HG03139 (cell line): ENCODE measurements around the gene VSX2.

Experiments
- ATAC-seq: cut with Tn5 transposase; IDR thresholded peaks from one replicate; pipeline ENCODE4 v1.9.1; 2021; ENCODE audit not compliant: unreplicated experiment

The VSX2 gene

GRCh38 chr14:74238974-74239847 lies at the start of gene VSX2:
TSS of gene VSX2 (plus strand) at chr14:74239449. CDS start at chr14:74239562, 113 bp downstream.
- no peak for ATAC-seq

GRCh38 chr14:74190927-74191575 lies 48.2 kb upstream of the VSX2 start:
- ATAC-seq = no peak

- no peak for ATAC-seq
These were observed 44.6 kb upstream of the VSX2 start for GRCh38 chr14:74194506-74195274.

GRCh38 chr14:74195623-74196022 lies 43.6 kb upstream of the VSX2 start:
- no peak for ATAC-seq

GRCh38 chr14:74198441-74199234 lies 40.6 kb upstream of the VSX2 start:
- ATAC-seq = no peak

- ATAC-seq = no peak
These were observed 37.1 kb upstream of the VSX2 start for GRCh38 chr14:74202113-74202512.

- ATAC-seq = no peak
These were observed 35.6 kb upstream of the VSX2 start for GRCh38 chr14:74203639-74204038.

- ATAC-seq = no peak
These were observed 34.8 kb upstream of the VSX2 start for GRCh38 chr14:74204491-74204890.

GRCh38 chr14:74205882-74206281 lies 33.4 kb upstream of the VSX2 start:
- ATAC-seq = no peak

GRCh38 chr14:74207943-74208342 lies 31.3 kb upstream of the VSX2 start:
- no peak for ATAC-seq

- no peak for ATAC-seq
These were observed 30.6 kb upstream of the VSX2 start for GRCh38 chr14:74208642-74209041.

- ATAC-seq = no peak
These were observed 27.2 kb upstream of the VSX2 start for GRCh38 chr14:74211945-74212580.

- ATAC-seq = no peak
These were observed 25.1 kb upstream of the VSX2 start for GRCh38 chr14:74213907-74214803.

GRCh38 chr14:74216671-74217070 lies 22.6 kb upstream of the VSX2 start:
- no peak for ATAC-seq

- ATAC-seq = no peak
These were observed 21.4 kb upstream of the VSX2 start for GRCh38 chr14:74217672-74218448.

- ATAC-seq = no peak
These were observed 20.8 kb upstream of the VSX2 start for GRCh38 chr14:74218462-74218861.

- ATAC-seq = no peak
These were observed 19.7 kb upstream of the VSX2 start for GRCh38 chr14:74219277-74220205.
